ENCODE measurements around the gene GRAP2. TPM values are rescaled to one million over a fixed set of nuclear protein-coding genes. Genes with fewer than 3 reads are reported as not detected.

The GRAP2 gene
- total RNA-seq = 1 to 10 TPM in 1 of 4 donors, under 1 TPM in 1, not detected in 2; 0.97 to 2.0 TPM

GRCh38 chr22:39900306-39901227 lies at the start of gene GRAP2:
Gene GRAP2 (plus strand): TSS chr22:39901084. CDS start chr22:39947107, 46,023 bp downstream.
- no peak within 1 kb of the TSS for H3K4me3 ChIP-seq
- no peaks in the 10 kb centered on the region for H3K9me3 ChIP-seq
- no peak for TF ChIP-seq POLR2A (IDR thresholded peaks at IDR 0.05)
- TF ChIP-seq CTCF (IDR thresholded peaks at IDR 0.05) = no peak
- H3K27me3 ChIP-seq = no peaks in the 10 kb centered on the region
- no peak within 1 kb of the TSS for H3K27ac ChIP-seq
- H3K36me3 ChIP-seq = no peaks in the 10 kb centered on the region
- no peaks in the 10 kb centered on the region for H3K4me1 ChIP-seq
- no peak for DNase-seq
- intact Hi-C loops (cut with DNase I; ENCODE audit: low total_unique reads) = no loop called here

- no peaks in the 10 kb centered on the region for H3K9me3 ChIP-seq
- TF ChIP-seq POLR2A (IDR thresholded peaks at IDR 0.05) = no peak
- no peak for TF ChIP-seq CTCF (IDR thresholded peaks at IDR 0.05)
Observed at GRCh38 chr22:39851606-39852315, 49.1 kb upstream of the GRAP2 start.

GRCh38 chr22:39852799-39853198 lies 48.1 kb upstream of the GRAP2 start:
- H3K27ac ChIP-seq = no peak overlapping the region
- H3K4me3 ChIP-seq = no peak overlapping the region
- intact Hi-C loops (cut with DNase I; ENCODE audit: low total_unique reads) = no loop called here
- H3K9me3 ChIP-seq = no peaks in the 10 kb centered on the region
- TF ChIP-seq CTCF (IDR thresholded peaks at IDR 0.05) (no peak), POLR2A (IDR thresholded peaks at IDR 0.05) (no peak)
- DNase-seq = no peak
- H3K4me1 ChIP-seq = no peaks in the 10 kb centered on the region
- no peaks in the 10 kb centered on the region for H3K27me3 ChIP-seq
- no peaks in the 10 kb centered on the region for H3K36me3 ChIP-seq

More at GRCh38 chr22:39851606-39852315, 49.1 kb upstream of the GRAP2 start:
- H3K27me3 ChIP-seq = no peaks in the 10 kb centered on the region
- intact Hi-C loops (cut with DNase I; ENCODE audit: low total_unique reads) = no loop called here
- no peaks in the 10 kb centered on the region for H3K4me1 ChIP-seq
- no peak overlapping the region for H3K27ac ChIP-seq
- no peak overlapping the region for H3K4me3 ChIP-seq
- no peaks in the 10 kb centered on the region for H3K36me3 ChIP-seq
- no peak for DNase-seq

- intact Hi-C loops (cut with DNase I; ENCODE audit: low total_unique reads) = no loop called here
- H3K4me1 ChIP-seq = no peaks in the 10 kb centered on the region
- no peaks in the 10 kb centered on the region for H3K36me3 ChIP-seq
- no peak for DNase-seq
- H3K27ac ChIP-seq = no peak overlapping the region
- H3K27me3 ChIP-seq = no peaks in the 10 kb centered on the region
- H3K4me3 ChIP-seq = no peak overlapping the region
- TF ChIP-seq POLR2A (IDR thresholded peaks at IDR 0.05) (no peak), CTCF (IDR thresholded peaks at IDR 0.05) (no peak)
- H3K9me3 ChIP-seq = no peaks in the 10 kb centered on the region
Observed at GRCh38 chr22:39856588-39856987, 44.3 kb upstream of the GRAP2 start.

Data from uterus (tissue), 4 donors.